ENCODE data around the gene TRIM49D1.
"Not testable (repeated sequence)": the region's sequence is repeated elsewhere in the genome, so short reads cannot be mapped to it uniquely, and the experiment has no call there.

Gene TRIM49D1, protein sequence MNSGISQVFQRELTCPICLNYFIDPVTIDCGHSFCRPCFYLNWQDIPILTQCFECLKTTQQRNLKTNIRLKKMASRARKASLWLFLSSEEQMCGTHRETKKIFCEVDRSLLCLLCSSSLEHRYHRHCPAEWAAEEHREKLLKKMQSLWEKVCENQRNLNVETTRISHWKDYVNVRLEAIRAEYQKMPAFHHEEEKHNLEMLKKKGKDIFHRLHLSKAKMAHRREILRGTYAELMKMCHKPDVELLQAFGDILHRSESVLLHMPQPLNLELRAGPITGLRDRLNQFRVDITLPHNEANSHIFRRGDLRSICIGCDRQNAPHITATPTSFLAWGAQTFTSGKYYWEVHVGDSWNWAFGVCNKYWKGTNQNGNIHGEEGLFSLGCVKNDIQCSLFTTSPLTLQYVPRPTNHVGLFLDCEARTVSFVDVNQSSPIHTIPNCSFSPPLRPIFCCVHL

DNA sequence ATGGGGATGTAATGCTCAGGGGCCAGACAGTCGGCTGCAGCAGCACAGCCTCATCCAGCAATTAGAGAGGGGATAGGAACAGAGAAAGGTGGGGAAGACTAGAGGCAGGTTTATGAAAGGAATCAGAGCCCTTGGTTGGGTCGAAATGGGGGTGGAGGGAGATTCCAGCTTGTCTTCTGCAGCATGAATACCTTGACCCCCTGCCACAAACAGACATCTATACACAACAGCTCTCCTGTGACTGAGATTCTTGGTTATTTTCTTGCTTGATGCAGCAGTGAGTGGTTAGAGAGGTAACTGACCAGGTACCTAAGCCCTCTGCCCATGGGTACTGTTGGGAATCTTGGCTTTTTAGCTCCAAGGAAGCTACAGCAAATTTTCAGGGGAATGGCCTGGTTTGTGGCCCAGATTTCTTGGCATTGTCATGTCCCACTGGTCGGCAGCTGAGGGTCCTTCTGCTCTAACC, at the start of gene TRIM49D1:
TSS of gene TRIM49D1 (minus strand) at position 51 of the 466 bp plus-strand sequence. CDS start 4,535 bp downstream, outside the sequence.
- Histone ChIP-seq H3K9me3 (ENCODE audit: low read length) (no peaks in the 10 kb centered on the region), H3K4me3 (ENCODE audit: low read length) (no peak within 1 kb of the TSS)

DNA sequence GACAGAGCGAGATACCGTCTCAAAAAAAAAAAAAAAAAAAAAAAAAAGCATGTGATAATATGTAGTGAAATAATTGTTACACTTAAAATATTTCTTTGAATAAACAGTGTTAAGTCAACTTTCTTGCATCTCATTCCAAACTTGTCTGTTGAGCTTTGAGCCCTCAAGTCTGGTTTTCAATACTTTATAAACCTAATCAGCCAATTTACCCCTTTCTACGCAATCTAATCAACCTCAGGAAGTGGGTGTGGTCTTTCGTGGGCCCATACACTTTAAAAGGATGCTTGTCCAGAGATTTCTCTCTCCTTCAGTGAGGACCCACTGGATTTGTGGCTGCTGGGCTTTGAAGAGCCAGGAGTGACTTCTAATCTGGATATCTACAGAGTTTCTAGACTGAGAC, 43.7 kb upstream of the TRIM49D1 start, which contains the start of gene TRIM64:
TSS of gene TRIM64 (plus strand) at position 301 of the 400 bp plus-strand sequence. CDS start 2,467 bp downstream, outside the sequence.
- H2AFZ ChIP-seq (ENCODE audit: low read depth, low read length); H3K4me1 ChIP-seq (ENCODE audit: insufficient read depth, low read length); H3K4me3 ChIP-seq (ENCODE audit: low read length); H3K27me3 ChIP-seq (ENCODE audit: insufficient read depth, low read length); H3K9me3 ChIP-seq (ENCODE audit: low read length); H3K36me3 ChIP-seq (ENCODE audit: insufficient read depth, low read length): not testable (repeated sequence)

More for the DNA sequence above, at the start of gene TRIM49D1:
- H2AFZ ChIP-seq (ENCODE audit: low read depth, low read length), result no peak within 1 kb of the TSS
- H3K27me3 ChIP-seq (ENCODE audit: insufficient read depth, low read length), result no peaks in the 10 kb centered on the region
- no peaks in the 10 kb centered on the region for H3K4me1 ChIP-seq (ENCODE audit: insufficient read depth, low read length)
- no peaks in the 10 kb centered on the region for H3K36me3 ChIP-seq (ENCODE audit: insufficient read depth, low read length)

GRCh38 chr11:89960833-89961232, 38.8 kb upstream of the TRIM49D1 start:
- not testable (repeated sequence) for H3K27me3 ChIP-seq (ENCODE audit: insufficient read depth, low read length); H3K9me3 ChIP-seq (ENCODE audit: low read length); H3K36me3 ChIP-seq (ENCODE audit: insufficient read depth, low read length); H2AFZ ChIP-seq (ENCODE audit: low read depth, low read length); H3K4me1 ChIP-seq (ENCODE audit: insufficient read depth, low read length); H3K4me3 ChIP-seq (ENCODE audit: low read length)

DNA sequence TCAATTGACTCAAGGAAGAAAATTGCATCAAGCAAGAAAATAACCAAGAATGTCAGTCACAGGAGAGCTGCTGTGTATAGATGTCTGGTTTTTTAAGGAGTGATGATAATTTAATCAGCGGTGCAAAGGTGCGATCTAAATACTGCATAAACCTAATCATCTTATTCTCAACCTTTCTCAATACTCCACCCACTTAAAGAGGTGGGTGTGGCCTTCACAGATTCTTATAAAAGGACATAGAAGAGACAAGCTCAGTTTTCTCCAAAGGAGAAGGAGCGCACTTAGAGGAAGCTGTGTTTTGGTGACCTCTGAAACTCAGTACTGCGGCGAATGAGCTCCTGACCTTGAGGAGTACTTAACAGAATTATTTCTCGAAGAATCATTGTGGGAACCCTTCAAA, 1.7 kb upstream of the TRIM49D1 start, which contains the start of gene TRIM49D2:
TSS of gene TRIM49D2 (plus strand) at position 301 of the 400 bp plus-strand sequence. CDS start 2,698 bp downstream, outside the sequence.
- not testable (repeated sequence) for H3K4me3 ChIP-seq (ENCODE audit: low read length); H3K36me3 ChIP-seq (ENCODE audit: insufficient read depth, low read length); H2AFZ ChIP-seq (ENCODE audit: low read depth, low read length); H3K4me1 ChIP-seq (ENCODE audit: insufficient read depth, low read length); H3K27me3 ChIP-seq (ENCODE audit: insufficient read depth, low read length); H3K9me3 ChIP-seq (ENCODE audit: low read length)

DNA sequence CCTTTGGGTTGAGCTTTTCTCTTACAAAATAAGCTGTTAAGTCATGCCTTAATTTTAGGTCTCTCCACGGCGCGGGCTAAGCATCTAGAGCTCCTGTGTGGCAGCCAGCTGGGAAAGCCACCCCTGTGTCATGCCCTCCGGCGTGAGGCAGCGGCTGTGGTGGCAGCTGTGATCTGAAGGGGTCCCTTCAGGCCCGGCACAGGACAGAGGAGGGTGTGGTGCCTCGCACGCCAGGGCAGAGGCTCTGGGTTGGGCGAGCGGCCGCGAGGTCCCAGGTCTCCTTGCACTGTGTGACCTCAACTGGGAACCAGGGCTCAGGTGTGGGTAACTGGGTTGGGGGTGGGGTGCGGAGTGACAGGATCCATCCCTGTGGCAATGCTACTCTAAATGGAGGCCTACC, 21.2 kb downstream of the TRIM49D1 start:
- H2AFZ ChIP-seq (ENCODE audit: low read depth, low read length); H3K27me3 ChIP-seq (ENCODE audit: insufficient read depth, low read length): not testable (repeated sequence)

GRCh38 chr11:89893245-89893644, 28.8 kb downstream of the TRIM49D1 start:
- not testable (repeated sequence) for H3K4me1 ChIP-seq (ENCODE audit: insufficient read depth, low read length); H3K9me3 ChIP-seq (ENCODE audit: low read length); H2AFZ ChIP-seq (ENCODE audit: low read depth, low read length); H3K36me3 ChIP-seq (ENCODE audit: insufficient read depth, low read length); H3K27me3 ChIP-seq (ENCODE audit: insufficient read depth, low read length); H3K4me3 ChIP-seq (ENCODE audit: low read length)

More for the DNA sequence above, 21.2 kb downstream of the TRIM49D1 start:
- H3K36me3 ChIP-seq (ENCODE audit: insufficient read depth, low read length); H3K4me1 ChIP-seq (ENCODE audit: insufficient read depth, low read length); H3K4me3 ChIP-seq (ENCODE audit: low read length); H3K9me3 ChIP-seq (ENCODE audit: low read length): not testable (repeated sequence)

DNA sequence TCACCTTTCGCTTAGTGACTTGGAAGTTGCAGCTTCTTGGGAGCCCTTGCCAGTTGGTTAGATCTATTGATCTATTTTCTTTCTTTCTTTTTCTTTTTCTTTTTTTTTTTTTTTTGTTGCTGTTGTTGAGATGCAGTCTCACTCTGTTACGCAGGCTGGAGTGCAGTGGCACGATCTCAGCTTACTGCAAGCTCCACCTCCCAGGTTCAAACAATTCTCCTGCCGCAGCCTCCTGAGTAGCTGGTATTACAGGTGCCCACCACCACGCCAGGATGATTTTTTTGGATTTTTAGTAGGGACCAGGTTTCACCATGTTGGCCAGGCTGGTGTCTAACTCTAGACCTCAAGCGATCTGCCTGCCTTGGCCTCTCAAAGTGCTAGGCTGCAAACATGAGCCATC, 44.5 kb downstream of the TRIM49D1 start:
- H3K4me1 ChIP-seq (ENCODE audit: insufficient read depth, low read length); H3K4me3 ChIP-seq (ENCODE audit: low read length); H3K9me3 ChIP-seq (ENCODE audit: low read length); H3K27me3 ChIP-seq (ENCODE audit: insufficient read depth, low read length); H3K36me3 ChIP-seq (ENCODE audit: insufficient read depth, low read length); H2AFZ ChIP-seq (ENCODE audit: low read depth, low read length): not testable (repeated sequence)

DNA sequence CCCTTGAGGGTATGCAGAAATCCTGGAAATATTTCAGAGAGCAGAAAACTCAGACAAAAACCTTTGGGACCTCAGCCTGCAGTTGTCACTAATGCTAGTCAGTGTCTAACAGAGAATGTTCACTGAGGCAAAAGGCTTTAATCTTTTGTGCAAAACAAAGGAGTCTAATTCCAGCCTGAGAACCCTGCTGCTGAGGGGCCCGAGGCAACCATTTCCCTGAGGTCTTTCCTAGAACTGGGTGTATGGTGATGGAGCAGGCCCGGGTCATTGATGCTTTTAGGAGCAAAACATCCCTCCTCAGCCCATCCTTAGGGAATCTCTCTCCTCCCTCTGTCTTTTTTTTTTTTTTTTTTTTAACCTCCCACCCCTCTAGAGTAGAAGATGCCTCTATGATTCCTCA, 49.5 kb downstream of the TRIM49D1 start:
- H3K4me3 ChIP-seq (ENCODE audit: low read length); H3K9me3 ChIP-seq (ENCODE audit: low read length); H3K36me3 ChIP-seq (ENCODE audit: insufficient read depth, low read length); H2AFZ ChIP-seq (ENCODE audit: low read depth, low read length); H3K4me1 ChIP-seq (ENCODE audit: insufficient read depth, low read length); H3K27me3 ChIP-seq (ENCODE audit: insufficient read depth, low read length): not testable (repeated sequence)

DNA sequence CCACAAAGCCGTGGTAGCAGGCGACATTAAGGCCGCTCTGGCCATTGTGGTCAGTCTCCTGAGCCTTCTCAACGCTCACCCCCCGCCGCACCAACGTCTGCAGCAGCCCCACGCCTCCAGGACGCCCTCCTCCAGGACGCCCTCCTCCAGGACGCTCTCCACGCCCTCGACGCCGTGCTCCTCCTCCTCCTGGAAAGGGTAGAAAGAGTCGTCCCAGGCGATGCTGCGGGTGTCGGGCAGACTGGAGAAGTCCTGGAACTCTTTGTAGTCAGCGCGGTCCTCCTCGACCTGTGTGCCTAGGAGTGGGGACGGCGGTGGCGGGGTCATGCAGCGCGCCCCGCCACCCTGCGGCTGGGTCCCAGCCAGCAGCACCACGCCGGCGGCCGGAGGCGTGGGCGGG, 56.8 kb downstream of the TRIM49D1 start:
- not testable (repeated sequence) for H3K4me3 ChIP-seq (ENCODE audit: low read length); H3K4me1 ChIP-seq (ENCODE audit: insufficient read depth, low read length); H3K9me3 ChIP-seq (ENCODE audit: low read length); H3K36me3 ChIP-seq (ENCODE audit: insufficient read depth, low read length); H3K27me3 ChIP-seq (ENCODE audit: insufficient read depth, low read length); H2AFZ ChIP-seq (ENCODE audit: low read depth, low read length)

DNA sequence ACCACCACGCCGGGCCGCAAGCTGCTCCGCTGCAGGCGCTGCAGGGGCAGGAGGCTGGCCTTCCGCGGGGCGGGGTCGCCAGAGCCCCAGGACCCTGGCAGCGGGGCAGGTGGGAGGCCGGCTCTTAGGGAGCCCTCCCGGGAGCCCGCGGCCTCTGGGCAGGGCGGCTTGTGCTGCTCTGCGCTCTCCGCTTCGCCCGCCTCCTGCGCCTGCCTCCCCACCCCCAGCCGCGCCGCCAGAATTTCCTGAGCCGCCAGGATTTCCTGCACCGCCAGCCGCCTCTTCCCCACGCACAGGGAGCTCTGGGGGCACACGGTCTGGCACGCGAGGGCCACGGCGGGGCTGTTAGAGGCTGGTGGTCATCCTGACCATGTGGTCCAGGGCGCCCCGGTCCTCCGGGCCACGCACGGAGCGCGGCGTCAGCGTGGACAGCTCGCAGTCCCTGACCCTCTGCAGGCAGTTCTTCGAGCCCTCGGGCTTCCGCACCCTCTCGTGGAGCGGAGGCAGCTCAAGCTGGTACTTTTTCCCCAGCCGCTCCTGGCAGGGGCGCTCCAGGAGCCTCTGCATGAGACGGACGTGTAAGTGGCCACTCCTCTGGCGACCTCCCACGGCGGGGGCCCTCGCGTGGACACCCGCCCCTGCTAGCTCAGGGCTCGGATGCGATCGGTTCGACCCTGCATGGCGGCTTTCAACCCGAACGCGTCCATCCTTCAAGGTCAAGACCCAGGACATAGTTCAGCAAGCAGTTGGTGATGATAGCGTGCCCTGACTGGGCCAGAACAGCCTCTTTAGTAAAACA, 57.9 kb downstream of the TRIM49D1 start:
- H2AFZ ChIP-seq (ENCODE audit: low read depth, low read length); H3K9me3 ChIP-seq (ENCODE audit: low read length); H3K4me3 ChIP-seq (ENCODE audit: low read length); H3K27me3 ChIP-seq (ENCODE audit: insufficient read depth, low read length); H3K4me1 ChIP-seq (ENCODE audit: insufficient read depth, low read length); H3K36me3 ChIP-seq (ENCODE audit: insufficient read depth, low read length): not testable (repeated sequence)

Measured in neuron (in vitro differentiated cells).